ENCODE data around the gene PLA2G12A.
"Not testable (repeated sequence)": the region's sequence is repeated elsewhere in the genome, so short reads cannot be mapped to it uniquely, and the experiment has no call there.

GRCh38 chr4:109678472-109678871, 51.4 kb downstream of the PLA2G12A start:
- TF ChIP-seq CTCF (IDR thresholded peaks at IDR 0.05 in 2 of 3, conservative IDR thresholded peaks at IDR 0.05 in 1 of 3; ENCODE audit: borderline replicate concordance in 1 of 3, insufficient read depth in 1 of 3, low read depth in 2 of 3, low read length in 2 of 3); RAD21 (IDR thresholded peaks at IDR 0.05; ENCODE audit: low read depth); ELF1 (IDR thresholded peaks at IDR 0.05; ENCODE audit: borderline replicate concordance, low read depth); POLR2AphosphoS5 (IDR thresholded peaks at IDR 0.05; ENCODE audit: low read depth, low read length); POLR2A (IDR thresholded peaks at IDR 0.05; ENCODE audit: borderline replicate concordance, extremely low read depth, insufficient read depth, insufficient read length); SIN3A (IDR thresholded peaks at IDR 0.05; ENCODE audit: low read depth); CEBPB (IDR thresholded peaks at IDR 0.05; ENCODE audit: low read depth); EGR1 (IDR thresholded peaks at IDR 0.05; ENCODE audit: low read depth); JUND (IDR thresholded peaks at IDR 0.05): not testable (repeated sequence)
- TF ChIP-seq, protein P1, sequence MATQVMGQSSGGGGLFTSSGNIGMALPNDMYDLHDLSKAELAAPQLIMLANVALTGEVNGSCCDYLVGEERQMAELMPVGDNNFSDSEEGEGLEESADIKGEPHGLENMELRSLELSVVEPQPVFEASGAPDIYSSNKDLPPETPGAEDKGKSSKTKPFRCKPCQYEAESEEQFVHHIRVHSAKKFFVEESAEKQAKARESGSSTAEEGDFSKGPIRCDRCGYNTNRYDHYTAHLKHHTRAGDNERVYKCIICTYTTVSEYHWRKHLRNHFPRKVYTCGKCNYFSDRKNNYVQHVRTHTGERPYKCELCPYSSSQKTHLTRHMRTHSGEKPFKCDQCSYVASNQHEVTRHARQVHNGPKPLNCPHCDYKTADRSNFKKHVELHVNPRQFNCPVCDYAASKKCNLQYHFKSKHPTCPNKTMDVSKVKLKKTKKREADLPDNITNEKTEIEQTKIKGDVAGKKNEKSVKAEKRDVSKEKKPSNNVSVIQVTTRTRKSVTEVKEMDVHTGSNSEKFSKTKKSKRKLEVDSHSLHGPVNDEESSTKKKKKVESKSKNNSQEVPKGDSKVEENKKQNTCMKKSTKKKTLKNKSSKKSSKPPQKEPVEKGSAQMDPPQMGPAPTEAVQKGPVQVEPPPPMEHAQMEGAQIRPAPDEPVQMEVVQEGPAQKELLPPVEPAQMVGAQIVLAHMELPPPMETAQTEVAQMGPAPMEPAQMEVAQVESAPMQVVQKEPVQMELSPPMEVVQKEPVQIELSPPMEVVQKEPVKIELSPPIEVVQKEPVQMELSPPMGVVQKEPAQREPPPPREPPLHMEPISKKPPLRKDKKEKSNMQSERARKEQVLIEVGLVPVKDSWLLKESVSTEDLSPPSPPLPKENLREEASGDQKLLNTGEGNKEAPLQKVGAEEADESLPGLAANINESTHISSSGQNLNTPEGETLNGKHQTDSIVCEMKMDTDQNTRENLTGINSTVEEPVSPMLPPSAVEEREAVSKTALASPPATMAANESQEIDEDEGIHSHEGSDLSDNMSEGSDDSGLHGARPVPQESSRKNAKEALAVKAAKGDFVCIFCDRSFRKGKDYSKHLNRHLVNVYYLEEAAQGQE (IDR thresholded peaks at IDR 0.05; ENCODE audit: low read depth), result not testable (repeated sequence)
- TF ChIP-seq, protein P2, sequence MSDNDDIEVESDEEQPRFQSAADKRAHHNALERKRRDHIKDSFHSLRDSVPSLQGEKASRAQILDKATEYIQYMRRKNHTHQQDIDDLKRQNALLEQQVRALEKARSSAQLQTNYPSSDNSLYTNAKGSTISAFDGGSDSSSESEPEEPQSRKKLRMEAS (IDR thresholded peaks at IDR 0.05), result not testable (repeated sequence)

Measured in HCT116 (cell line).